ENCODE results near the gene PGM2.

Gene PGM2

GRCh38 chr4:37904824-37905223, 78.3 kb downstream of the PGM2 start:
- no peak for FAIRE-seq

- FAIRE-seq: no peak
Observed at GRCh38 chr4:37905533-37906169, 79.2 kb downstream of the PGM2 start.

- FAIRE-seq: no peak
Observed at GRCh38 chr4:37908488-37909331, 82.2 kb downstream of the PGM2 start.

- peak; percentile 64 for FAIRE-seq
Observed at GRCh38 chr4:37909332-37910090, 83.0 kb downstream of the PGM2 start.

GRCh38 chr4:37910091-37910486, 83.6 kb downstream of the PGM2 start:
- FAIRE-seq: no peak

Data from islet of Langerhans (tissue), 1 donor.